Endodermal cell (in vitro differentiated cells): ENCODE measurements around the gene IGHMBP2. TPM values are rescaled to one million over a fixed set of nuclear protein-coding genes. Genes with fewer than 3 reads are reported as not detected.

Source experiments
- DNase-seq: peaks from one replicate; pipeline ENCODE4 v3.0.0-alpha.2; 2017
- H3K27ac ChIP-seq: 2 replicates; pipeline ENCODE4 v1.5.1; 2013; ENCODE audit warnings: mild to moderate bottlenecking, low read depth, low read length, moderate library complexity
- H3K27me3 ChIP-seq: 2 replicates; pipeline ENCODE4 v1.6.1; 2013; ENCODE audit warnings: mild to moderate bottlenecking, low read length, moderate library complexity; ENCODE audit not compliant: insufficient read depth, control insufficient read depth, poor library complexity, severe bottlenecking
- H3K36me3 ChIP-seq: 2 replicates; pipeline ENCODE4 v1.7.0; 2013; ENCODE audit warnings: mild to moderate bottlenecking, low read length, moderate library complexity; ENCODE audit not compliant: control insufficient read depth, insufficient read depth
- H3K4me1 ChIP-seq: one replicate; pipeline ENCODE4 v1.7.0; 2013; ENCODE audit warnings: low read length; ENCODE audit not compliant: control insufficient read depth, insufficient read depth
- H3K4me3 ChIP-seq: 2 replicates; pipeline ENCODE4 v1.5.1; 2013; ENCODE audit warnings: mild to moderate bottlenecking, low read length, moderate library complexity
- H3K9ac ChIP-seq: 2 replicates; pipeline ENCODE4 v1.6.1; 2013; ENCODE audit warnings: mild to moderate bottlenecking, low read length, moderate library complexity; ENCODE audit not compliant: poor library complexity, severe bottlenecking; ENCODE audit errors: extremely low read depth
- H3K9me3 ChIP-seq: 2 replicates; pipeline ENCODE4 v1.6.1; 2013; ENCODE audit warnings: mild to moderate bottlenecking, low read length, moderate library complexity; ENCODE audit not compliant: control insufficient read depth
- H3K27ac Mint-ChIP-seq: 2 replicates; pipeline ENCODE4 v1.8.0; 2020; ENCODE audit warnings: mixed read lengths
- H3K27me3 Mint-ChIP-seq: 2 replicates; pipeline ENCODE4 v1.8.0; 2021; ENCODE audit warnings: mild to moderate bottlenecking, mixed read lengths; ENCODE audit not compliant: insufficient read depth
- H3K36me3 Mint-ChIP-seq: 2 replicates; pipeline ENCODE4 v1.8.0; 2020; ENCODE audit warnings: low read depth, mixed read lengths
- H3K4me1 Mint-ChIP-seq: 2 replicates; pipeline ENCODE4 v1.8.0; 2020; ENCODE audit warnings: mixed read lengths
- H3K4me3 Mint-ChIP-seq: 2 replicates; pipeline ENCODE4 v1.8.0; 2020; ENCODE audit warnings: mild to moderate bottlenecking, moderate library complexity, mixed read lengths
- H3K9me3 Mint-ChIP-seq: 2 replicates; pipeline ENCODE4 v1.8.0; 2020; ENCODE audit warnings: mild to moderate bottlenecking, mixed read lengths
- CTCF ChIP-seq: fragments of 200-600 bp; sonication (generic); conservative IDR thresholded peaks from 2 replicates; pipeline ENCODE4 v1.5.0; 2021; ENCODE audit warnings: antibody characterized with exemption, mild to moderate bottlenecking
- WGBS, 2 experiments: methylation state at CpG; one replicate each; pipeline versions ENCODE4 v1.1.5 to v1.1.7; 2013; ENCODE audit warnings: missing lambda C conversion rate in 2 of 2, mixed read lengths in 1 of 2; ENCODE audit not compliant: insufficient coverage in 1 of 2, insufficient read length in 1 of 2; 5-methylcytosine and 5-hydroxymethylcytosine counted together
- total RNA-seq, 2 donors: library from RNA; stranded (reverse); fragmentation: NEBNext Ultra II Directional in 1 of 2; extraction: Animal tissue kit (Norgen Biotek cat#: 25700) in 1 of 2; gene quantifications; 2 replicates in 1 of 2; 3 replicates in 1 of 2; pipeline ENCODE4 v1.2.1, GENCODE V29; 2021

Gene IGHMBP2
- total RNA-seq, 2 donors from 2014 or later: 23.9 to 28.3 TPM

DNA sequence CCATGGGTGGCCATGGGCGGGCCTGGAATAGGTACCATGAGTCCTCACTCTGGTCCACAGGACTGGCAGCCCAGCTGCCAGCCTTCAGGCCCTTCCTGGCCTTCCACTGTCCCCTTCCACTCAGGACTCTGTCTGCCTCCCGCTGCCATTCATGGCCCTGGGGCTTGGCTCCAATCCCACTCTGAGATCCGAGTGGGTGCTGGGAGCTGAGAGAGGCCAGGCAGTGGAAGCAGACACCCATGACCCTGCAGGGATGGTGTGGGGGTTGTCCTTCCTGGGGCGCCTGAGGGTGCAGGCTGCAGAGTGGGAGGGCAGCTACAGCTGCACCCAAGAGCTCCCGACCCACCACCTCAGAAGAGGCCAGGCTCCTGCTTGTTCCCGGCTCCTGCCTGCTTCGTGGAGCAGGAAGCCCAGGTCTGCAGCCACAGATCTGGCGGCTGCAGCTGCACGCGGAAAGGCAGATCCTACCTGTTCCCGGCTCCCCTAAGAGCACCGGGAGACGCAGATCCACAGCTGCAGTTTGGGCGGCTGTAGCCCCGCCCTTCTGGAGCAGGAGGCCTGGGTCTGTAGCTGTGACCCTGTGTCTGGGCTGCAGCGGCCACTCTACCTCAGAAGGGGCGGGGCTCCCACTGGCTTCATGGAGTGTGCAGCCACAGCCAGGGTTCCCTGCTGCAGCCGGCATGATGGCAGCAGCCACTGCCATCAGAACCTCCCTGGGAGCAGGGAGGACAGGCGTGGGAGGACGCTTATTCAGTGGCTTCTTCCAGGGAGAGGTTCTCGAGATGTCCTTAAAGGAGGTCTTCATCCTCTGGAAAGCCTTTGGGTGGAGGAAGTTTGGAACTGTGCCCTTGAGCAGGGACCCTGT, 27.5 kb downstream of the IGHMBP2 start:
- Histone ChIP-seq H3K27me3 (no peaks in the 10 kb centered on the region), H3K4me3 (no peak overlapping the region), H3K9me3 (peaks cover 10% of the 10 kb centered on the region), H3K27ac (no peak overlapping the region), H3K4me1 (peaks cover 5% of the 10 kb centered on the region), H3K9ac (no peak overlapping the region), H3K36me3 (peaks cover 61% of the 10 kb centered on the region)
- WGBS, 2 experiments: 91 to 93% methylated on average over 17 to 21 of the region's 21 CpGs
- Mint-ChIP-seq H3K9me3 (peaks cover 12% of the 10 kb centered on the region), H3K4me3 (no peak overlapping the region), H3K27me3 (no peaks in the 10 kb centered on the region), H3K4me1 (no peaks in the 10 kb centered on the region), H3K27ac (no peak overlapping the region), H3K36me3 (peaks cover 61% of the 10 kb centered on the region)
- no peak for DNase-seq
- no peak for TF ChIP-seq CTCF

- Histone ChIP-seq H3K36me3 (peaks cover 58% of the 10 kb centered on the region), H3K27me3 (no peaks in the 10 kb centered on the region), H3K4me1 (peaks cover 5% of the 10 kb centered on the region), H3K4me3 (no peak overlapping the region), H3K9ac (no peak overlapping the region), H3K27ac (no peak overlapping the region), H3K9me3 (peaks cover 4% of the 10 kb centered on the region)
- Mint-ChIP-seq H3K4me3 (no peak overlapping the region), H3K4me1 (no peaks in the 10 kb centered on the region), H3K27me3 (no peaks in the 10 kb centered on the region), H3K36me3 (peaks cover 58% of the 10 kb centered on the region), H3K27ac (no peak overlapping the region), H3K9me3 (peaks cover 7% of the 10 kb centered on the region)
- WGBS, 2 experiments: 88 to 97% methylated on average over 11 to 17 of the region's 17 CpGs
- no peak for DNase-seq
- TF ChIP-seq CTCF: no peak
These were observed 28.2 kb downstream of the IGHMBP2 start for GRCh38 chr11:68931911-68932310.

- no peaks in the 10 kb centered on the region for H3K9me3 ChIP-seq
- 91 to 100% methylated on average over 4 to 7 of the region's 7 CpGs for WGBS, 2 experiments
- Mint-ChIP-seq H3K9me3 (peaks cover 2% of the 10 kb centered on the region), H3K4me1 (no peaks in the 10 kb centered on the region), H3K36me3 (peaks cover 58% of the 10 kb centered on the region), H3K27ac (no peak overlapping the region), H3K27me3 (no peaks in the 10 kb centered on the region), H3K4me3 (no peak overlapping the region)
- H3K27me3 ChIP-seq: no peaks in the 10 kb centered on the region
- no peak overlapping the region for H3K9ac ChIP-seq
- no peak for TF ChIP-seq CTCF
- H3K27ac ChIP-seq: no peak overlapping the region
- H3K4me1 ChIP-seq: peaks cover 2% of the 10 kb centered on the region
- H3K36me3 ChIP-seq: peaks cover 57% of the 10 kb centered on the region
- H3K4me3 ChIP-seq: no peak overlapping the region
- no peak for DNase-seq
These were observed 28.7 kb downstream of the IGHMBP2 start for GRCh38 chr11:68932358-68932757.
